Muscle layer of colon (tissue), 2 donors: ENCODE results near the gene SOX30.
A peak's percentile ranks its signal among the peaks of the same experiment; 100 is the strongest.
"Not testable (repeated sequence)": the region's sequence is repeated elsewhere in the genome, so short reads cannot be mapped to it uniquely, and the experiment has no call there.

ENCODE experiments used
- H3K27ac ChIP-seq: one replicate; pipeline ENCODE4 v1.7.0; 2013; ENCODE audit warnings: low read depth, mild to moderate bottlenecking, low read length, moderate library complexity
- H3K27me3 ChIP-seq, 2 donors: one replicate each; pipeline ENCODE4 v1.7.0; 2013; ENCODE audit warnings: low read length in 2 of 2, mild to moderate bottlenecking in 2 of 2; ENCODE audit not compliant: insufficient read depth in 2 of 2, control insufficient read depth in 1 of 2
- H3K36me3 ChIP-seq: one replicate; pipeline ENCODE4 v1.7.0; 2013; ENCODE audit warnings: mild to moderate bottlenecking, low read length; ENCODE audit not compliant: insufficient read depth
- H3K4me1 ChIP-seq: one replicate; pipeline ENCODE4 v1.7.0; 2013; ENCODE audit warnings: mild to moderate bottlenecking, low read length; ENCODE audit not compliant: insufficient read depth
- H3K4me3 ChIP-seq, 2 donors: one replicate each; pipeline ENCODE4 v1.7.0; 2013; ENCODE audit warnings: low read length in 2 of 2, low read depth in 1 of 2, mild to moderate bottlenecking in 1 of 2, moderate library complexity in 1 of 2
- H3K9ac ChIP-seq: one replicate; pipeline ENCODE4 v1.7.0; 2013; ENCODE audit warnings: low read length
- H3K9me3 ChIP-seq: one replicate; pipeline ENCODE4 v1.7.0; 2013; ENCODE audit warnings: mild to moderate bottlenecking, low read length
- donor health status: abdominal sarcoma.
- donor health status: Adenocarcinoma of cecum.

SOX30 gene

GRCh38 chr5:157652377-157652692 lies at the start of gene SOX30:
Gene SOX30 (minus strand): TSS chr5:157652438. CDS start chr5:157652078, 360 bp downstream.
- no peak within 1 kb of the TSS for H3K9ac ChIP-seq
- H3K4me1 ChIP-seq, result peaks cover 4% of the 10 kb centered on the region
- H3K9me3 ChIP-seq, result no peaks in the 10 kb centered on the region
- H3K4me3 ChIP-seq, result peak within 1 kb of the TSS; percentile 54 to 58
- no peak within 1 kb of the TSS for H3K27ac ChIP-seq
- H3K27me3 ChIP-seq, result no peaks in the 10 kb centered on the region
- no peaks in the 10 kb centered on the region for H3K36me3 ChIP-seq

DNA sequence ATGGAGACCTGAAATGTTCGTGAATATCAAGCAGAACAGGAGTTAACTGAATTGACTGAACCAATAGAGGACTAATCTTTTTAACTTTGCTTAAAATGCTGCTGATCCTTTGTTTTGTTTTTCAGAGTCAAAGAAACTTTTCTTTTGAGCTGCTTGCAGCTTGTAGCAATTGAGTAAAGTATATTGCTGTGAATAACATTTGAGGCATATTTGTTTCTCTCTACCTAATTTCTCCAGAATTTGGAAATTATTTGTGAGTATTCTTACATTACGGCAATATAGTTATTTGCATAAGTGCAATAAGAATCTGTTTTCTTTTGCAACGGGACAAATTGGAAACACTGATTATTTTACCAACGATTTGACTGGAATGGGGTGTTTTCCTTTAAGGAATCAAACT lies 46.4 kb upstream of the SOX30 start:
- not testable (repeated sequence) for H3K9me3 ChIP-seq, H3K4me3 ChIP-seq, H3K4me1 ChIP-seq, H3K27ac ChIP-seq, H3K27me3 ChIP-seq, H3K36me3 ChIP-seq, H3K9ac ChIP-seq

GRCh38 chr5:157696154-157696553 lies 43.9 kb upstream of the SOX30 start:
- not testable (repeated sequence) for H3K9ac ChIP-seq, H3K4me1 ChIP-seq, H3K9me3 ChIP-seq, H3K27me3 ChIP-seq, H3K4me3 ChIP-seq, H3K27ac ChIP-seq, H3K36me3 ChIP-seq

GRCh38 chr5:157693816-157694215 lies 41.6 kb upstream of the SOX30 start:
- H3K4me3 ChIP-seq, H3K9me3 ChIP-seq, H3K27me3 ChIP-seq, H3K4me1 ChIP-seq, H3K9ac ChIP-seq, H3K27ac ChIP-seq, H3K36me3 ChIP-seq: not testable (repeated sequence)

GRCh38 chr5:157690690-157691433 lies 38.6 kb upstream of the SOX30 start:
- no peak overlapping the region for H3K9ac ChIP-seq
- no peaks in the 10 kb centered on the region for H3K4me1 ChIP-seq
- H3K27me3 ChIP-seq, result peaks cover 0 to 5% of the 10 kb centered on the region in 2 donors
- no peaks in the 10 kb centered on the region for H3K9me3 ChIP-seq
- no peak overlapping the region for H3K27ac ChIP-seq
- no peak overlapping the region for H3K4me3 ChIP-seq
- H3K36me3 ChIP-seq, result no peaks in the 10 kb centered on the region

- H3K27ac ChIP-seq, result no peak overlapping the region
- H3K36me3 ChIP-seq, result no peaks in the 10 kb centered on the region
- no peaks in the 10 kb centered on the region for H3K9me3 ChIP-seq
- peaks cover 0 to 5% of the 10 kb centered on the region in 2 donors for H3K27me3 ChIP-seq
- H3K9ac ChIP-seq, result no peak overlapping the region
- no peak overlapping the region for H3K4me3 ChIP-seq
- H3K4me1 ChIP-seq, result no peaks in the 10 kb centered on the region
These were observed 37.9 kb upstream of the SOX30 start for GRCh38 chr5:157689942-157690689.

DNA sequence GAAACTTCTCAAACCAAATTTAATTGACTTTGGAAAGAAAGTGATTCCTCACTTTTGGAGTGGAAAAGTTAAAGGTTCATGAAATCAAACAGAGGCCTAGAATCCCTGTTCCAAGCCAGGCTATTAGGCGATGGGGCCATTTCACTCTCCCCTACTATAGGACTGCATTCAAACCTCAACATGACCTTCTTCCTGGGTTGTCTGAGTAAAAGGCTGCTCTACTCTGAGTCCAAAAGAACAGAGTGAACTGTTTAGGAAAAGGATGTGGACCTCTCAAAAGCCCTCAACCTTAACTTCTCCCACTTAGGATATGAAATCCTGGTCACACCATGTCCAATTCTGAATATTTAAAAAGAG lies 34.9 kb upstream of the SOX30 start:
- H3K27ac ChIP-seq, result no peak overlapping the region

GRCh38 chr5:157686276-157687197 lies 34.3 kb upstream of the SOX30 start:
- not testable (repeated sequence) for H3K9me3 ChIP-seq, H3K36me3 ChIP-seq, H3K4me1 ChIP-seq, H3K27me3 ChIP-seq, H3K9ac ChIP-seq, H3K27ac ChIP-seq, H3K4me3 ChIP-seq

More for the DNA sequence above, 34.9 kb upstream of the SOX30 start:
- peaks cover 0 to 5% of the 10 kb centered on the region in 2 donors for H3K27me3 ChIP-seq
- H3K9ac ChIP-seq, result no peak overlapping the region
- no peaks in the 10 kb centered on the region for H3K4me1 ChIP-seq
- no peaks in the 10 kb centered on the region for H3K9me3 ChIP-seq
- no peak overlapping the region for H3K4me3 ChIP-seq
- no peaks in the 10 kb centered on the region for H3K36me3 ChIP-seq

GRCh38 chr5:157682257-157682656 lies 30.0 kb upstream of the SOX30 start:
- no peaks in the 10 kb centered on the region for H3K27me3 ChIP-seq
- H3K27ac ChIP-seq, result no peak overlapping the region
- no peaks in the 10 kb centered on the region for H3K4me1 ChIP-seq
- H3K9ac ChIP-seq, result no peak overlapping the region
- no peaks in the 10 kb centered on the region for H3K36me3 ChIP-seq
- H3K4me3 ChIP-seq, result no peak overlapping the region
- no peaks in the 10 kb centered on the region for H3K9me3 ChIP-seq

DNA sequence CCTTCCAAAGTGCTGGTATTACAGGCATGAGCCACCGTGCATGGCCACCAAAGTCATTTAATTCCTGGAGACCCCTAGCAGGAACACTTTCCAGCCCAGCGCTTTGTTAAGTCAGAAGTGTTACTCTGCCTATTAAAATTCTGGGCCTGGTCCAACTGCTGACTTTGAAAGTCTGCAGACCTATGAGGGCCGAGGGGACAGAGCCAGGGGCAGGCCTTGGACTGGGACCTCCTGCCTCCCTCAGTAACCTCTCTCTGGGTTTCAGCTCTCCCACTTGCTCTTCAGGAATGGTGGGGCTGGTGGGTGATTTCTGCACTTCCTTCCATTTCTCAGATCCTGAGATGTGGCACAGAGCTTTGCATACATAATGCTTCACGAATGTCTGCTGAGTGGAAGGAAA lies 28.8 kb upstream of the SOX30 start:
- Histone ChIP-seq H3K9ac (no peak overlapping the region), H3K36me3 (no peaks in the 10 kb centered on the region), H3K27ac (no peak overlapping the region), H3K9me3 (no peaks in the 10 kb centered on the region), H3K4me1 (no peaks in the 10 kb centered on the region), H3K27me3 (no peaks in the 10 kb centered on the region), H3K4me3 (no peak overlapping the region)

GRCh38 chr5:157680239-157680638 lies 28.0 kb upstream of the SOX30 start:
- Histone ChIP-seq H3K9me3 (no peaks in the 10 kb centered on the region), H3K27me3 (no peaks in the 10 kb centered on the region), H3K4me1 (no peaks in the 10 kb centered on the region), H3K9ac (no peak overlapping the region), H3K27ac (no peak overlapping the region), H3K4me3 (no peak overlapping the region), H3K36me3 (no peaks in the 10 kb centered on the region)
